Epithelial cell of prostate (primary cell): ENCODE data around the gene VGF.
"Not testable (repeated sequence)": the region's sequence is repeated elsewhere in the genome, so short reads cannot be mapped to it uniquely, and the experiment has no call there.

Experiments used
- DNase-seq: peaks from one replicate; pipeline ENCODE4 v3.0.0-alpha.2; 2011; ENCODE audit warnings: low read depth, low spot score
- H3K27ac ChIP-seq: fragments of 450-650 bp; 2 replicates; pipeline ENCODE4 v1.5.1; 2017; ENCODE audit warnings: mild to moderate bottlenecking

Gene VGF

GRCh38 chr7:101122933-101123702 is 42.3 kb downstream of the VGF start:
- no peak for DNase-seq
- H3K27ac ChIP-seq: no peak overlapping the region

- DNase-seq: no peak
- peak overlapping the region; percentile 56 for H3K27ac ChIP-seq
Measured at GRCh38 chr7:101121991-101122932, 43.1 kb downstream of the VGF start.

- H3K27ac ChIP-seq: peak overlapping the region; percentile 56
- DNase-seq: not testable (repeated sequence)
Measured at GRCh38 chr7:101121631-101121990, 43.8 kb downstream of the VGF start.

- H3K27ac ChIP-seq: no peak overlapping the region
Measured at GRCh38 chr7:101120315-101120714, 45.1 kb downstream of the VGF start.

GRCh38 chr7:101119876-101120275 is 45.5 kb downstream of the VGF start:
- no peak for DNase-seq
- no peak overlapping the region for H3K27ac ChIP-seq

More at GRCh38 chr7:101120315-101120714, 45.1 kb downstream of the VGF start:
- no peak for DNase-seq

- DNase-seq: no peak
- H3K27ac ChIP-seq: peak overlapping the region; percentile 19
Measured at GRCh38 chr7:101118856-101119255, 46.5 kb downstream of the VGF start.

- DNase-seq: no peak
- no peak overlapping the region for H3K27ac ChIP-seq
Measured at GRCh38 chr7:101116898-101117297, 48.5 kb downstream of the VGF start.

GRCh38 chr7:101115215-101115614 is 50.2 kb downstream of the VGF start:
- no peak for DNase-seq
- H3K27ac ChIP-seq: no peak overlapping the region

GRCh38 chr7:101114492-101114891 is 50.9 kb downstream of the VGF start:
- peak overlapping the region; percentile 40 for H3K27ac ChIP-seq
- no peak for DNase-seq

- no peak for DNase-seq
- H3K27ac ChIP-seq: peak overlapping the region; percentile 40
Measured at GRCh38 chr7:101113836-101114235, 51.5 kb downstream of the VGF start.

GRCh38 chr7:101113140-101113539 is 52.2 kb downstream of the VGF start:
- H3K27ac ChIP-seq, DNase-seq: not testable (repeated sequence)
